Gastrocnemius medialis (tissue), 4 donors: ENCODE data around the gene PACS1. TPM values are rescaled to one million over a fixed set of nuclear protein-coding genes. Genes with fewer than 3 reads are reported as not detected.

Experiments
- ATAC-seq, 2 donors: fragments of 150-250 bp; one replicate each; pipeline ENCODE4 v1.9.1; 2016
- DNase-seq, 2 donors: peaks; one replicate each; pipeline ENCODE4 v3.0.0-alpha.2; 2019
- H3K27ac ChIP-seq, 4 donors: fragments of 200-600 bp; sonication (generic); 1 replicate in 1 of 4; 2 replicates in 3 of 4; pipeline ENCODE4 v1.5.1; 2016 to 2018; ENCODE audit warnings: mild to moderate bottlenecking in 2 of 4, moderate library complexity in 1 of 4
- H3K27me3 ChIP-seq, 3 donors: fragments of 200-600 bp; sonication (generic) in 2 of 3; 1 replicate in 1 of 3; 2 replicates in 2 of 3; pipeline versions ENCODE4 v1.5.1 to v1.6.0; 2016 to 2019; ENCODE audit warnings: mild to moderate bottlenecking in 1 of 3, moderate library complexity in 1 of 3
- H3K36me3 ChIP-seq, 2 donors: fragments of 200-600 bp; sonication (generic) in 1 of 2; one replicate each; pipeline ENCODE4 v1.5.1; 2017 to 2018
- H3K4me1 ChIP-seq, 2 donors: fragments of 200-600 bp; sonication (generic) in 1 of 2; one replicate each; pipeline ENCODE4 v1.5.1; 2016 to 2017; ENCODE audit warnings: mild to moderate bottlenecking in 2 of 2
- H3K4me3 ChIP-seq, 4 donors: fragments of 200-600 bp; sonication (generic) in 3 of 4; 1 replicate in 1 of 4; 2 replicates in 3 of 4; pipeline ENCODE4 v1.5.1; 2016 to 2019; ENCODE audit warnings: mild to moderate bottlenecking in 2 of 4
- H3K9me3 ChIP-seq, 3 donors: fragments of 200-600 bp; sonication (generic) in 2 of 3; 1 replicate in 1 of 3; 2 replicates in 2 of 3; pipeline ENCODE4 v1.5.1; 2016 to 2019
- POLR2A ChIP-seq, 2 donors: fragments of 450-650 bp; IDR thresholded peaks; one replicate each; pipeline ENCODE4 v1.6.1; 2017; ENCODE audit warnings: antibody characterized with exemption in 2 of 2, mild to moderate bottlenecking in 2 of 2, moderate library complexity in 2 of 2
- in situ Hi-C, 4 donors: fragments of 200-750 bp; cut with MboI; loops; one replicate each; pipeline versions ENCODE4 v1.15.0 to v1.8.0; 2017; ENCODE audit warnings: low sequenced_read_pairs in 4 of 4
- intact Hi-C: fragments of 100-400 bp; cut with DNase I; formaldehyde crosslinking; loops from one replicate; pipeline ENCODE4 v1.15.1; 2023; ENCODE audit warnings: low total_unique reads
- total RNA-seq, 4 donors: library from RNA; depleted of rRNA; stranded (reverse); fragments of >200 nt; gene quantifications; one replicate each; pipeline versions ENCODE4 v1.1.0 to v1.2.3, GENCODE V29; 2016
- TF ChIP-seq, protein P1 (sequence below), 5 experiments: fragments of 450-650 bp in 3 of 5; fragments of 200-600 bp in 2 of 5; sonication (generic) in 2 of 5; IDR thresholded peaks in 4 of 5; conservative IDR thresholded peaks in 1 of 5; 1 replicate in 4 of 5; 2 replicates in 1 of 5; pipeline ENCODE4 v1.5.1; 2016 to 2019; ENCODE audit warnings: antibody characterized with exemption in 5 of 5, mild to moderate bottlenecking in 3 of 5, moderate library complexity in 3 of 5

PACS1 gene
- total RNA-seq, 4 donors from 2014 or later = 6.6 to 20.4 (median 16.9) TPM

DNA sequence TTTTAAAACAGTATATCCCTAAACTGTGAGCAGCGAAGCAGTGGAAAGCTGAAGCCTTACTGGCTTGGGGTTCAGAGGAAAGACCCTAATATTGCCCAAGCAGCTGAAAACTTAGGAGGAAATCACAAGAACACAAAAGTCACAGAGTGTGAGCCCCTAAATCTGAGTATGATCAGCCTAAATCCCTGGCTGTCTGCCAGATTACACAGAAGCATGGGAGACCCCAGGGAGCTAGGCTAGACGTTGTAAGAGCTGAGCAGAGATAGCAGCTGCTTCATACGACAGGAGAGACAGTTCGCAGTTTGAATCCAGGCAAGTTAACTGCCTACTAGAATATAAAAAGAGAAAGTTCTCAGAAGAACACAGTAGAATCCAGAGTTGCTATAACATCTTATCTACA is 81.2 kb downstream of the PACS1 start:
- TF ChIP-seq, protein P1, sequence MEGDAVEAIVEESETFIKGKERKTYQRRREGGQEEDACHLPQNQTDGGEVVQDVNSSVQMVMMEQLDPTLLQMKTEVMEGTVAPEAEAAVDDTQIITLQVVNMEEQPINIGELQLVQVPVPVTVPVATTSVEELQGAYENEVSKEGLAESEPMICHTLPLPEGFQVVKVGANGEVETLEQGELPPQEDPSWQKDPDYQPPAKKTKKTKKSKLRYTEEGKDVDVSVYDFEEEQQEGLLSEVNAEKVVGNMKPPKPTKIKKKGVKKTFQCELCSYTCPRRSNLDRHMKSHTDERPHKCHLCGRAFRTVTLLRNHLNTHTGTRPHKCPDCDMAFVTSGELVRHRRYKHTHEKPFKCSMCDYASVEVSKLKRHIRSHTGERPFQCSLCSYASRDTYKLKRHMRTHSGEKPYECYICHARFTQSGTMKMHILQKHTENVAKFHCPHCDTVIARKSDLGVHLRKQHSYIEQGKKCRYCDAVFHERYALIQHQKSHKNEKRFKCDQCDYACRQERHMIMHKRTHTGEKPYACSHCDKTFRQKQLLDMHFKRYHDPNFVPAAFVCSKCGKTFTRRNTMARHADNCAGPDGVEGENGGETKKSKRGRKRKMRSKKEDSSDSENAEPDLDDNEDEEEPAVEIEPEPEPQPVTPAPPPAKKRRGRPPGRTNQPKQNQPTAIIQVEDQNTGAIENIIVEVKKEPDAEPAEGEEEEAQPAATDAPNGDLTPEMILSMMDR (IDR thresholded peaks at IDR 0.05 in 4 of 5, conservative IDR thresholded peaks at IDR 0.05 in 1 of 5) = no peak
- no peak for TF ChIP-seq POLR2A (IDR thresholded peaks at IDR 0.05)
- H3K4me3 ChIP-seq = no peak overlapping the region
- intact Hi-C loops = no loop called here
- in situ Hi-C loops = no loop called here
- DNase-seq (no peak), ATAC-seq (no peak)
- no peaks in the 10 kb centered on the region for H3K4me1 ChIP-seq
- H3K27me3 ChIP-seq = no peaks in the 10 kb centered on the region
- H3K9me3 ChIP-seq = no peaks in the 10 kb centered on the region
- no peaks in the 10 kb centered on the region for H3K36me3 ChIP-seq
- H3K27ac ChIP-seq = no peak overlapping the region

DNA sequence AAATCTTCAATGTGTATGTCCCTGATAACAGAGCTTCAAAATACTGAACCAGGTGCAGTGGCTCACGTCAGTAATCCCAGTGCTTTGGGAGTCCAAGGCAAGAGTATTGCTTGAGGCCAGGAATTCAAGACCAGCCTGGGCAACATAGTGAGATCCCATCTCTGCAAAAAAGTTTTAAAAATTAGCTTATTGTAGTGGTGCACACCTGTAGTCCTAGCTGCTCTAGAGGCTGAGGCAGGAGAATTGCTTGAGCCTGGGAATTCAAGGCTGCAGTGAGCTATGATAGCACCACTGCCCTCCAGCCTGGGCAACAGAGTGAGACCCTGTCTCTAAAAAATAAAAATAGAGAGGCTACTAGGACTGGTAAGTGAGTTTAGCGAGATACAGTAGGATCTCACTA is 84.0 kb downstream of the PACS1 start:
- H3K9me3 ChIP-seq = no peaks in the 10 kb centered on the region
- H3K27me3 ChIP-seq = no peaks in the 10 kb centered on the region
- DNase-seq = no peak
- H3K4me3 ChIP-seq = no peak overlapping the region
- H3K36me3 ChIP-seq = no peaks in the 10 kb centered on the region
- H3K4me1 ChIP-seq = no peaks in the 10 kb centered on the region
- no peak for ATAC-seq
- intact Hi-C loops = no loop called here
- in situ Hi-C loops = no loop called here
- TF ChIP-seq, protein P1 (IDR thresholded peaks at IDR 0.05 in 4 of 5, conservative IDR thresholded peaks at IDR 0.05 in 1 of 5) = no peak
- TF ChIP-seq POLR2A (IDR thresholded peaks at IDR 0.05) = no peak
- no peak overlapping the region for H3K27ac ChIP-seq

DNA sequence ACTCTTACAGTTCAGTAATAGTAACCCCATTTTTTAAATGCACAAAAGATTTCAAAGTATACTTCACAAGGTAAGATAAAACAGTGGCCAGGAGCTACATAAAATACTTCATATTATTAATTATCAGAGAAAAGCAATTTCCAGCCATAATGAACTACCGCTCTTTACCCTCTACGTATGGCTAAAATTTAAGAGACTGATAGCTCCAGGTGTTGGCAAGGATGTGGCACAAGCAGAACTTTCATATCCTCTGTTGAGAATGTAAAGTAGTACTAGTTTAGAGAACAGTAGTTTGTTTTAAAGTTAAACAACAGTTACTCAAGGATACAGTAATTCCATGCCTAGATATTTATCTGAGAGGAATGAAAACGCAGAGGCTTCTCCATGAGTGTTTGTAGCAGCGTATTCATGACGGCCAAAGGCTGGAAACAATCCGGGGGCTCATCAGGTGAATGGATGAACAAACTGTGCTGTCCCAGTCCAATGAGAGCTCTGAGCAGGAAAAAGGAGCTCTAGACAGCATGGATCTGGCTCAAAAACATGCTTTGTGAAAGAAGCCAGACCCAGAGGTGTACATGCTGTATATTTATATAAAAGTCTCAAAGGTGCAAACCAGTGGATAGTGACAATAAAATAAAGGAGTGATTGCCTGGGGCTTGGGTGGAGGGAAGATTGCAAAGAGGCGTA is 85.5 kb downstream of the PACS1 start:
- no peaks in the 10 kb centered on the region for H3K9me3 ChIP-seq
- no peak overlapping the region for H3K27ac ChIP-seq
- no peaks in the 10 kb centered on the region for H3K36me3 ChIP-seq
- ATAC-seq = no peak
- TF ChIP-seq, protein P1 (IDR thresholded peaks at IDR 0.05 in 4 of 5, conservative IDR thresholded peaks at IDR 0.05 in 1 of 5) = no peak
- no peak for TF ChIP-seq POLR2A (IDR thresholded peaks at IDR 0.05)
- in situ Hi-C loops = no loop called here
- no peaks in the 10 kb centered on the region for H3K27me3 ChIP-seq
- peaks cover 0 to 7% of the 10 kb centered on the region in 2 donors for H3K4me1 ChIP-seq
- no peak for DNase-seq
- intact Hi-C loops = no loop called here
- H3K4me3 ChIP-seq = no peak overlapping the region

GRCh38 chr11:66157182-66157864 is 87.3 kb downstream of the PACS1 start:
- Histone ChIP-seq H3K27me3 (no peaks in the 10 kb centered on the region), H3K9me3 (no peaks in the 10 kb centered on the region), H3K36me3 (no peaks in the 10 kb centered on the region), H3K4me3 (no peak overlapping the region), H3K4me1 (peaks cover 3 to 7% of the 10 kb centered on the region in 2 donors), H3K27ac (no peak overlapping the region)
- intact Hi-C loops = no loop called here
- in situ Hi-C loops = no loop called here
- TF ChIP-seq, protein P1 (IDR thresholded peaks at IDR 0.05 in 4 of 5, conservative IDR thresholded peaks at IDR 0.05 in 1 of 5) = no peak
- TF ChIP-seq POLR2A (IDR thresholded peaks at IDR 0.05) = no peak
- no peak for ATAC-seq
- no peak for DNase-seq
